Stomach (tissue), 9 donors: ENCODE data around the gene GRK2. TPM values are rescaled to one million over a fixed set of nuclear protein-coding genes. Genes with fewer than 3 reads are reported as not detected.

ENCODE experiments used
- DNase-seq, 2 donors: peaks; one replicate each; pipeline versions ENCODE4 v3.0.0 to v3.0.0-alpha.2; 2013 to 2019
- H3K27ac ChIP-seq, 5 donors: fragments of 200-600 bp in 4 of 5; sonication (generic) in 4 of 5; one replicate each; pipeline ENCODE4 v1.5.1; 2013 to 2019; ENCODE audit warnings: mild to moderate bottlenecking in 1 of 5, moderate library complexity in 1 of 5
- H3K27me3 ChIP-seq, 3 donors: fragments of 200-600 bp; sonication (generic); one replicate each; pipeline ENCODE4 v1.5.1; 2017 to 2019; ENCODE audit warnings: mixed run types in 1 of 3
- H3K36me3 ChIP-seq, 4 donors: fragments of 200-600 bp; sonication (generic); 1 replicate in 3 of 4; 2 replicates in 1 of 4; pipeline ENCODE4 v1.5.1; 2016 to 2019
- H3K4me1 ChIP-seq, 4 donors: fragments of 200-600 bp; sonication (generic); one replicate each; pipeline ENCODE4 v1.5.1; 2016 to 2019
- H3K4me3 ChIP-seq, 4 donors: fragments of 200-600 bp; sonication (generic) in 3 of 4; one replicate each; pipeline ENCODE4 v1.5.1; 2016 to 2019; ENCODE audit warnings: mild to moderate bottlenecking in 1 of 4
- H3K9me3 ChIP-seq, 4 donors: fragments of 200-600 bp; sonication (generic); one replicate each; pipeline ENCODE4 v1.5.1; 2016 to 2019
- EP300 ChIP-seq: sonication (generic); formaldehyde crosslinking; IDR thresholded peaks from one replicate; pipeline ENCODE4 v1.6.1; 2017; ENCODE audit warnings: antibody characterized with exemption
- POLR2A ChIP-seq, 4 donors: fragments of 450-650 bp; IDR thresholded peaks; one replicate each; pipeline ENCODE4 v1.6.1; 2016; ENCODE audit warnings: antibody characterized with exemption in 4 of 4, control low read depth in 2 of 4, mild to moderate bottlenecking in 1 of 4, moderate library complexity in 1 of 4
- POLR2AphosphoS5 ChIP-seq, 3 donors: sonication (generic); formaldehyde crosslinking; IDR thresholded peaks; one replicate each; pipeline ENCODE4 v1.6.1; 2016; ENCODE audit warnings: antibody characterized with exemption in 3 of 3
- WGBS, 5 donors: extraction: QIAGEN DNeasy Blood & Tissue Kit in 3 of 5; methylation state at CpG; one replicate each; pipeline versions ENCODE4 v1.1.5 to v1.1.7; 2013 to 2018; 5-methylcytosine and 5-hydroxymethylcytosine counted together
- intact Hi-C: fragments of 100-400 bp; cut with DNase I; formaldehyde crosslinking; loops from one replicate; pipeline ENCODE4 v1.15.1; 2023; ENCODE audit warnings: low total_unique reads
- polyA plus RNA-seq, 3 donors: library from polyadenylated mRNA; stranded (reverse); fragments of 200-250 nt; gene quantifications; one replicate each; pipeline ENCODE4 v1.2.3, GENCODE V29; 2013
- total RNA-seq, 5 donors: library from RNA; depleted of rRNA; stranded (reverse); fragments of >200 nt; gene quantifications; one replicate each; pipeline versions ENCODE4 v1.1.0 to v1.2.3, GENCODE V29; 2014 to 2016
- TF ChIP-seq, protein P1 (sequence below), 7 experiments: fragments of 450-650 bp in 4 of 7; fragments of 200-600 bp in 3 of 7; sonication (generic) in 3 of 7; IDR thresholded peaks; one replicate each; pipeline ENCODE4 v1.5.1; 2016 to 2019; ENCODE audit warnings: antibody characterized with exemption in 7 of 7, control low read depth in 2 of 7, mild to moderate bottlenecking in 1 of 7
- donor health status: healthy with polysubstance abuse.
- donor health status: Bipolar disorder and iron deficiency.
- donor health status: healthy.

Gene GRK2
- total and polyA plus RNA-seq, 8 donors: 44.0 to 266 (median 86.2) TPM

DNA sequence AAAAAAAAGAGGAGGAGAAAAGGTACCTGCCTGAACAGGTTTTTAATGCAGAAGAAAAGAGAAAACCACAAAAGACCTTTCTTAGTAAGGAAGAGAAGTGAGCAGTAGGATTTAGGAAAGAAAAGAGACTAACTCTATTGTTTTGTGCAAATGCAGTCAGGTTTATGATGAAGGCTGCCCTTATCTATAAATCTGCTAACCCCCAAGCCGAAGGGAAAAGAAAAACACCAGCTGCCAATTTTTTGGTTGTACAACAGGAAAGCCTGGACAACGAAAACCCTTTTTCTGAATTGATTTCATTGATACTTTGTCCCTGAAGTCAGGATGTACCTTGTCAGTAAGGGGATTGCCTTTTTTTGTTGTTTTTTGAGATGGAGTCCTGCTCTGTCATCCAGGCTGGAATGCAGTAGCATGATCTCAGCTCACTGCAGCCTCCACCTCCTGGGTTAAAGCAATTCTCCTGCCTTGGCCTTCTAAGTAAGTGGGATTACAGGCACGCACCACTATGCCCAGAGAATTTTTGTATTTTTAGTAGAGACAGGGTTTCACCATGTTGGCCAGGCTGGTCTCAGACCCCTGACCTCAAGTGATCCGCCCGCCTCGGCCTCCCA, 65.9 kb downstream of the GRK2 start:
- no peaks in the 10 kb centered on the region for H3K27me3 ChIP-seq
- 86 to 89% (median 89%) methylated on average over 6 of the region's 6 CpGs for WGBS, 5 donors
- no peak overlapping the region for H3K27ac ChIP-seq
- H3K36me3 ChIP-seq: peaks cover 0 to 31% (median 18%) of the 10 kb centered on the region in 4 donors
- DNase-seq: no peak
- no peaks in the 10 kb centered on the region for H3K9me3 ChIP-seq
- intact Hi-C loops: no loop called here
- no peak overlapping the region for H3K4me3 ChIP-seq
- H3K4me1 ChIP-seq: no peaks in the 10 kb centered on the region
- no peak for TF ChIP-seq EP300
- no peak for TF ChIP-seq POLR2AphosphoS5 (IDR thresholded peaks at IDR 0.05)
- TF ChIP-seq, protein P1, sequence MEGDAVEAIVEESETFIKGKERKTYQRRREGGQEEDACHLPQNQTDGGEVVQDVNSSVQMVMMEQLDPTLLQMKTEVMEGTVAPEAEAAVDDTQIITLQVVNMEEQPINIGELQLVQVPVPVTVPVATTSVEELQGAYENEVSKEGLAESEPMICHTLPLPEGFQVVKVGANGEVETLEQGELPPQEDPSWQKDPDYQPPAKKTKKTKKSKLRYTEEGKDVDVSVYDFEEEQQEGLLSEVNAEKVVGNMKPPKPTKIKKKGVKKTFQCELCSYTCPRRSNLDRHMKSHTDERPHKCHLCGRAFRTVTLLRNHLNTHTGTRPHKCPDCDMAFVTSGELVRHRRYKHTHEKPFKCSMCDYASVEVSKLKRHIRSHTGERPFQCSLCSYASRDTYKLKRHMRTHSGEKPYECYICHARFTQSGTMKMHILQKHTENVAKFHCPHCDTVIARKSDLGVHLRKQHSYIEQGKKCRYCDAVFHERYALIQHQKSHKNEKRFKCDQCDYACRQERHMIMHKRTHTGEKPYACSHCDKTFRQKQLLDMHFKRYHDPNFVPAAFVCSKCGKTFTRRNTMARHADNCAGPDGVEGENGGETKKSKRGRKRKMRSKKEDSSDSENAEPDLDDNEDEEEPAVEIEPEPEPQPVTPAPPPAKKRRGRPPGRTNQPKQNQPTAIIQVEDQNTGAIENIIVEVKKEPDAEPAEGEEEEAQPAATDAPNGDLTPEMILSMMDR (IDR thresholded peaks at IDR 0.05): no peak
- TF ChIP-seq POLR2A (IDR thresholded peaks at IDR 0.05): no peak

Other genes starting within 250 kb of the GRK2 start
- gene SYT12, start 243.3 kb upstream of the GRK2 start, total RNA-seq: not detected
- gene SYT12, start 243.3 kb upstream of the GRK2 start, polyA plus RNA-seq: 1 to 10 TPM in 1 of 3 donors, under 1 TPM in 2; 0.31 to 1.1 (median 0.45) TPM
- 10 to 100 TPM in 2 of 5 donors, 1 to 10 TPM in 3; 1.2 to 41.2 (median 9.4) TPM for gene RHOD, start 209.6 kb upstream of the GRK2 start, total RNA-seq
- gene RHOD, start 209.6 kb upstream of the GRK2 start, polyA plus RNA-seq: 10 to 100 TPM; 34.4 to 46.8 (median 38.8) TPM
- gene KDM2A, start 147.2 kb upstream of the GRK2 start, total RNA-seq: 100 to 1,000 TPM in 3 of 5 donors, 10 to 100 TPM in 2; 50.7 to 125 (median 110) TPM
- 10 to 100 TPM; 15.4 to 24.9 (median 20.0) TPM for gene KDM2A, start 147.2 kb upstream of the GRK2 start, polyA plus RNA-seq
- gene ANKRD13D, start 22.8 kb downstream of the GRK2 start, total RNA-seq: 10 to 100 TPM; 24.6 to 96.4 (median 42.6) TPM
- gene ANKRD13D, start 22.8 kb downstream of the GRK2 start, polyA plus RNA-seq: 10 to 100 TPM; 18.5 to 61.3 (median 30.9) TPM
- 100 to 1,000 TPM in 3 of 5 donors, 10 to 100 TPM in 2; 23.5 to 217 (median 103) TPM for gene SSH3, start 37.1 kb downstream of the GRK2 start, total RNA-seq
- 10 to 100 TPM; 18.8 to 34.3 (median 22.6) TPM for gene SSH3, start 37.1 kb downstream of the GRK2 start, polyA plus RNA-seq
- gene POLD4, start 87.1 kb downstream of the GRK2 start, total RNA-seq: 100 to 1,000 TPM in 1 of 5 donors, 10 to 100 TPM in 4; 13.8 to 117 (median 54.8) TPM
- gene POLD4, start 87.1 kb downstream of the GRK2 start, polyA plus RNA-seq: 100 to 1,000 TPM; 129 to 316 (median 153) TPM
- 10 to 100 TPM in 3 of 5 donors, 1 to 10 TPM in 1, not detected in 1; 2.6 to 69.2 (median 17.8) TPM for gene CLCF1, start 107.1 kb downstream of the GRK2 start, total RNA-seq
- gene CLCF1, start 107.1 kb downstream of the GRK2 start, polyA plus RNA-seq: 1 to 10 TPM; 2.7 to 5.4 (median 3.2) TPM
- 10 to 100 TPM in 4 of 5 donors, 1 to 10 TPM in 1; 7.0 to 88.9 (median 29.5) TPM for gene RAD9A, start 125.5 kb downstream of the GRK2 start, total RNA-seq
- 10 to 100 TPM; 11.8 to 30.3 (median 17.0) TPM for gene RAD9A, start 125.5 kb downstream of the GRK2 start, polyA plus RNA-seq
- gene PPP1CA, start 135.4 kb downstream of the GRK2 start, total RNA-seq: 100 to 1,000 TPM in 2 of 5 donors, 10 to 100 TPM in 3; 28.6 to 229 (median 97.9) TPM
- 100 to 1,000 TPM; 109 to 203 (median 153) TPM for gene PPP1CA, start 135.4 kb downstream of the GRK2 start, polyA plus RNA-seq
- 10 to 100 TPM in 1 of 5 donors, 1 to 10 TPM in 3, under 1 TPM in 1; 0.29 to 12.0 (median 3.5) TPM for gene TBC1D10C, start 137.6 kb downstream of the GRK2 start, total RNA-seq
- 1 to 10 TPM; 2.8 to 6.1 (median 5.5) TPM for gene TBC1D10C, start 137.6 kb downstream of the GRK2 start, polyA plus RNA-seq
- 10 to 100 TPM in 3 of 5 donors, 1 to 10 TPM in 1, under 1 TPM in 1; 0.29 to 33.3 (median 15.4) TPM for gene CARNS1, start 149.2 kb downstream of the GRK2 start, total RNA-seq
- gene CARNS1, start 149.2 kb downstream of the GRK2 start, polyA plus RNA-seq: 1 to 10 TPM in 2 of 3 donors, under 1 TPM in 1; 0.88 to 3.4 (median 2.4) TPM
- 100 to 1,000 TPM in 2 of 5 donors, 10 to 100 TPM in 3; 29.7 to 434 (median 82.3) TPM for gene RPS6KB2, start 162.0 kb downstream of the GRK2 start, total RNA-seq
- gene RPS6KB2, start 162.0 kb downstream of the GRK2 start, polyA plus RNA-seq: 10 to 100 TPM; 49.3 to 74.1 (median 68.9) TPM
- gene PTPRCAP, start 171.2 kb downstream of the GRK2 start, total RNA-seq: 10 to 100 TPM in 1 of 5 donors, 1 to 10 TPM in 2, not detected in 2; 1.7 to 15.2 (median 3.5) TPM
- 10 to 100 TPM in 2 of 3 donors, 1 to 10 TPM in 1; 4.5 to 25.3 (median 20.2) TPM for gene PTPRCAP, start 171.2 kb downstream of the GRK2 start, polyA plus RNA-seq
- 100 to 1,000 TPM in 2 of 5 donors, 10 to 100 TPM in 3; 48.3 to 160 (median 82.2) TPM for gene CORO1B, start 177.0 kb downstream of the GRK2 start, total RNA-seq
- gene CORO1B, start 177.0 kb downstream of the GRK2 start, polyA plus RNA-seq: 100 to 1,000 TPM in 2 of 3 donors, 10 to 100 TPM in 1; 84.4 to 125 (median 104) TPM
- gene GPR152, start 186.3 kb downstream of the GRK2 start, total RNA-seq: not detected
- gene GPR152, start 186.3 kb downstream of the GRK2 start, polyA plus RNA-seq: not detected
- gene CABP4, start 188.9 kb downstream of the GRK2 start, total RNA-seq: under 1 TPM in 3 of 5 donors, not detected in 2; 0.43 to 0.73 (median 0.45) TPM
- gene CABP4, start 188.9 kb downstream of the GRK2 start, polyA plus RNA-seq: 1 to 10 TPM in 2 of 3 donors, under 1 TPM in 1; 0.50 to 1.7 (median 1.7) TPM
- gene TMEM134, start 202.8 kb downstream of the GRK2 start, total RNA-seq: 100 to 1,000 TPM in 3 of 5 donors, 10 to 100 TPM in 2; 57.6 to 392 (median 174) TPM
- 100 to 1,000 TPM; 118 to 130 (median 126) TPM for gene TMEM134, start 202.8 kb downstream of the GRK2 start, polyA plus RNA-seq
- gene AIP, start 216.6 kb downstream of the GRK2 start, total RNA-seq: 100 to 1,000 TPM in 1 of 5 donors, 10 to 100 TPM in 4; 36.4 to 140 (median 60.7) TPM
- 10 to 100 TPM; 75.5 to 86.6 (median 84.2) TPM for gene AIP, start 216.6 kb downstream of the GRK2 start, polyA plus RNA-seq
- 100 to 1,000 TPM in 1 of 5 donors, 10 to 100 TPM in 4; 12.3 to 133 (median 42.4) TPM for gene PITPNM1, start 238.9 kb downstream of the GRK2 start, total RNA-seq
- 10 to 100 TPM; 15.9 to 18.9 (median 17.3) TPM for gene PITPNM1, start 238.9 kb downstream of the GRK2 start, polyA plus RNA-seq
- gene CDK2AP2, start 241.7 kb downstream of the GRK2 start, total RNA-seq: 10 to 100 TPM in 4 of 5 donors, 1 to 10 TPM in 1; 8.3 to 68.3 (median 52.7) TPM
- 10 to 100 TPM; 60.9 to 95.9 (median 74.7) TPM for gene CDK2AP2, start 241.7 kb downstream of the GRK2 start, polyA plus RNA-seq